H1 (cell line): ENCODE data around the gene ATG4D. TPM values are rescaled to one million over a fixed set of nuclear protein-coding genes. Genes with fewer than 3 reads are reported as not detected.

Experiments
- CTCF ChIA-PET: fragments of 300-600 bp; sonication (Branson Sonifier 250); formaldehyde crosslinking; loops from one replicate; lab custom pipeline; 2021; ENCODE audit not compliant: partially characterized antibody; lab: Charles Lee
- POLR2A ChIA-PET: fragments of 300-600 bp; sonication (Branson Sonifier 250); formaldehyde crosslinking; loops from one replicate; lab custom pipeline; 2021; ENCODE audit warnings: inconsistent platforms; ENCODE audit not compliant: partially characterized antibody; lab: Charles Lee
- DNase-seq, 2 experiments: peaks; one replicate each; pipeline versions ENCODE4 v3.0.0 to v3.0.0-alpha.2; 2010 to 2022; ENCODE audit warnings: low spot score in 2 of 2, low read depth in 1 of 2, mixed read lengths in 1 of 2
- FAIRE-seq: peaks from 2 replicates; lab custom pipeline; 2011; peaks lifted over from hg19 to GRCh38; lab: Jason Lieb, UNC
- H2AFZ ChIP-seq: 2 replicates; pipeline ENCODE4 v1.8.1; 2012; ENCODE audit warnings: low read length, inconsistent platforms
- H2AK5ac ChIP-seq: 2 replicates; pipeline ENCODE4 v1.6.1; 2013; ENCODE audit warnings: low read depth, low read length
- H2BK120ac ChIP-seq: replicated peaks from 2 replicates; pipeline ENCODE3; 2013; ENCODE audit warnings: low read depth, low read length, inconsistent platforms
- H2BK12ac ChIP-seq: 2 replicates; pipeline ENCODE4 v1.6.1; 2013; ENCODE audit warnings: low read depth, low read length
- H2BK15ac ChIP-seq: 2 replicates; pipeline ENCODE4 v1.6.1; 2013; ENCODE audit warnings: low read length
- H2BK20ac ChIP-seq: 2 replicates; pipeline ENCODE4 v1.6.1; 2013; ENCODE audit warnings: low read length
- H2BK5ac ChIP-seq: 2 replicates; pipeline ENCODE4 v1.6.1; 2013; ENCODE audit warnings: low read depth, low read length
- H3K14ac ChIP-seq: 2 replicates; pipeline ENCODE4 v1.6.1; 2013; ENCODE audit warnings: inconsistent platforms; ENCODE audit not compliant: insufficient read length
- H3K18ac ChIP-seq: 2 replicates; pipeline ENCODE4 v1.6.1; 2013; ENCODE audit warnings: low read length; ENCODE audit errors: extremely low read depth
- H3K23ac ChIP-seq: 2 replicates; pipeline ENCODE4 v1.6.1; 2013; ENCODE audit warnings: inconsistent platforms; ENCODE audit not compliant: insufficient read length
- H3K23me2 ChIP-seq: 2 replicates; pipeline ENCODE4 v1.6.1; 2013; ENCODE audit warnings: low read depth, low read length
- H3K27ac ChIP-seq: 2 replicates; pipeline ENCODE4 v1.6.1; 2011; ENCODE audit warnings: low read depth, low read length, inconsistent platforms
- H3K27me3 ChIP-seq, 4 experiments: replicated peaks in 1 of 4; 1 replicate in 1 of 4; 2 replicates in 3 of 4; pipeline versions ENCODE4 v1.6.1 to v1.8.1; 2011 to 2013; ENCODE audit warnings: low read length in 3 of 4, mild to moderate bottlenecking in 3 of 4, inconsistent platforms in 2 of 4, mixed read lengths in 2 of 4, moderate library complexity in 1 of 4; ENCODE audit not compliant: control insufficient read depth in 3 of 4, insufficient read depth in 3 of 4; ENCODE audit errors: extremely low read depth in 1 of 4
- H3K36me3 ChIP-seq, 4 experiments: 2 replicates each; pipeline versions ENCODE4 v1.6.1 to v1.8.1; 2011 to 2013; ENCODE audit warnings: mild to moderate bottlenecking in 4 of 4, low read length in 3 of 4, moderate library complexity in 2 of 4, control low read depth in 1 of 4, inconsistent platforms in 1 of 4; ENCODE audit not compliant: insufficient read depth in 4 of 4, control insufficient read depth in 2 of 4
- H3K4ac ChIP-seq: replicated peaks from 2 replicates; pipeline ENCODE3; 2013; ENCODE audit warnings: low read length, low read depth, mixed read lengths, inconsistent platforms; ENCODE audit not compliant: insufficient read length
- H3K4me1 ChIP-seq, 4 experiments: replicated peaks in 1 of 4; 1 replicate in 1 of 4; 2 replicates in 3 of 4; pipeline versions ENCODE4 v1.6.1 to v1.8.1; 2011 to 2013; ENCODE audit warnings: low read length in 3 of 4, inconsistent platforms in 2 of 4, mixed read lengths in 1 of 4; ENCODE audit not compliant: insufficient read depth in 4 of 4, control insufficient read depth in 3 of 4
- H3K4me2 ChIP-seq, 2 experiments: 2 replicates each; pipeline versions ENCODE4 v1.6.1 to v1.8.1; 2011 to 2013; ENCODE audit warnings: low read depth in 2 of 2, low read length in 2 of 2, control low read depth in 1 of 2, inconsistent platforms in 1 of 2, mild to moderate bottlenecking in 1 of 2; ENCODE audit not compliant: insufficient read depth in 1 of 2
- H3K4me3 ChIP-seq, 4 experiments: fragments of 200-600, 300-600 bp in 1 of 4; sonication (generic), shearing (Covaris generic), sonication (Bioruptor Twin) in 1 of 4; 2 replicates each; pipeline versions ENCODE4 v1.5.1 to v1.8.1; 2011 to 2016; ENCODE audit warnings: low read length in 4 of 4, low read depth in 3 of 4, control low read depth in 2 of 4, inconsistent platforms in 2 of 4, mild to moderate bottlenecking in 2 of 4, mixed read lengths in 1 of 4, moderate library complexity in 1 of 4; ENCODE audit not compliant: insufficient read depth in 2 of 4; ENCODE audit errors: extremely low read depth in 1 of 4
- H3K56ac ChIP-seq: replicated peaks from 2 replicates; pipeline ENCODE3; 2013; ENCODE audit warnings: low read depth, mild to moderate bottlenecking, mixed read lengths, low read length, inconsistent platforms; ENCODE audit not compliant: insufficient read length
- H3K79me1 ChIP-seq: 2 replicates; pipeline ENCODE4 v1.6.1; 2013; ENCODE audit warnings: low read depth, low read length, control low read depth
- H3K79me2 ChIP-seq, 2 experiments: 2 replicates each; pipeline versions ENCODE4 v1.6.1 to v1.8.1; 2012 to 2013; ENCODE audit warnings: low read length in 2 of 2, mild to moderate bottlenecking in 2 of 2, inconsistent platforms in 1 of 2; ENCODE audit not compliant: insufficient read depth in 2 of 2, control insufficient read depth in 1 of 2
- H3K9ac ChIP-seq, 4 experiments: replicated peaks in 1 of 4; 1 replicate in 1 of 4; 2 replicates in 3 of 4; pipeline versions ENCODE4 v1.6.1 to v1.8.1; 2011 to 2013; ENCODE audit warnings: low read depth in 3 of 4, low read length in 3 of 4, control low read depth in 2 of 4, mild to moderate bottlenecking in 2 of 4, moderate library complexity in 2 of 4, inconsistent platforms in 1 of 4; ENCODE audit errors: extremely low read depth in 1 of 4
- H3K9me3 ChIP-seq, 2 experiments: 2 replicates each; pipeline versions ENCODE4 v1.6.1 to v1.8.1; 2012 to 2013; ENCODE audit warnings: mild to moderate bottlenecking in 2 of 2, moderate library complexity in 2 of 2, control low read depth in 1 of 2, inconsistent platforms in 1 of 2, low read depth in 1 of 2, low read length in 1 of 2, mixed read lengths in 1 of 2; ENCODE audit not compliant: insufficient read depth in 2 of 2
- H4K20me1 ChIP-seq, 2 experiments: replicated peaks in 1 of 2; 2 replicates each; pipeline versions ENCODE3 to v1.8.1; 2011 to 2013; ENCODE audit warnings: inconsistent platforms in 2 of 2, low read length in 2 of 2, mild to moderate bottlenecking in 1 of 2; ENCODE audit not compliant: insufficient read depth in 2 of 2, control insufficient read depth in 1 of 2
- H4K5ac ChIP-seq: 2 replicates; pipeline ENCODE4 v1.6.1; 2013; ENCODE audit warnings: low read length, low read depth, mixed read lengths, inconsistent platforms; ENCODE audit not compliant: insufficient read length
- H4K8ac ChIP-seq: 2 replicates; pipeline ENCODE4 v1.8.0; 2013; ENCODE audit warnings: mild to moderate bottlenecking, moderate library complexity, low read length, inconsistent platforms; ENCODE audit not compliant: insufficient read depth; ENCODE audit errors: extremely low read depth
- H4K91ac ChIP-seq: replicated peaks from 2 replicates; pipeline ENCODE3; 2013; ENCODE audit warnings: low read length, mixed read lengths, inconsistent platforms; ENCODE audit not compliant: insufficient read length
- ATF2 ChIP-seq: IDR thresholded peaks from 2 replicates; pipeline ENCODE4 v1.6.1; 2012; ENCODE audit warnings: low read length, inconsistent platforms
- E2F6 ChIP-seq: IDR thresholded peaks from 2 replicates; pipeline ENCODE4 v1.6.1; 2012; ENCODE audit warnings: inconsistent platforms
- EP300 ChIP-seq, 2 experiments: IDR thresholded peaks; 1 replicate in 1 of 2; 2 replicates in 1 of 2; pipeline ENCODE4 v1.6.1; 2011 to 2012; ENCODE audit warnings: low read depth in 2 of 2, low read length in 2 of 2, mild to moderate bottlenecking in 2 of 2, borderline replicate concordance in 1 of 2, inconsistent platforms in 1 of 2, moderate library complexity in 1 of 2
- HDAC6 ChIP-seq: IDR thresholded peaks from one replicate; pipeline ENCODE4 v1.7.1; 2012; ENCODE audit warnings: low read depth, mild to moderate bottlenecking, inconsistent platforms, low read length, moderate library complexity
- KDM4A ChIP-seq: IDR thresholded peaks from one replicate; pipeline ENCODE4 v1.7.1; 2012; ENCODE audit warnings: low read depth, mild to moderate bottlenecking, moderate library complexity, low read length, inconsistent platforms; ENCODE audit not compliant: severe bottlenecking
- RAD21 ChIP-seq, 2 experiments: IDR thresholded peaks in 1 of 2; conservative IDR thresholded peaks in 1 of 2; 2 replicates each; pipeline ENCODE4 v1.6.1; 2011; ENCODE audit warnings: low read depth in 2 of 2, low read length in 2 of 2, improper control_type of control experiment in 1 of 2, inconsistent platforms in 1 of 2, mild to moderate bottlenecking in 1 of 2, moderate library complexity in 1 of 2
- SIX5 ChIP-seq: IDR thresholded peaks from 2 replicates; pipeline ENCODE4 v1.6.1; 2011; ENCODE audit warnings: mild to moderate bottlenecking, low read depth, low read length
- SP4 ChIP-seq: IDR thresholded peaks from 2 replicates; pipeline ENCODE4 v1.6.1; 2012; ENCODE audit warnings: low read length, inconsistent platforms
- WGBS, 2 experiments: shearing (Covaris generic) in 1 of 2; methylation state at CpG; one replicate each; pipeline versions ENCODE4 v1.1.6 to v1.1.7; 2013 to 2015; ENCODE audit warnings: low lambda C conversion rate in 2 of 2, mixed read lengths in 2 of 2, inconsistent platforms in 1 of 2, low coverage in 1 of 2, missing lambda C conversion rate in 1 of 2; ENCODE audit not compliant: insufficient replicate concordance in 2 of 2, insufficient coverage in 1 of 2, insufficient read length in 1 of 2; ENCODE audit errors: extremely low coverage in 1 of 2, missing lambda C conversion rate in 1 of 2; 5-methylcytosine and 5-hydroxymethylcytosine counted together
- polyA plus RNA-seq, 7 experiments: library from polyadenylated mRNA; depleted of rRNA in 3 of 7; stranded (reverse) in 5 of 7; unstranded in 2 of 7; fragments of >200 nt in 5 of 7; fragments of 200-250 nt in 2 of 7; gene quantifications; 1 replicate in 5 of 7; 2 replicates in 1 of 7; 4 replicates in 1 of 7; pipeline versions ENCODE4 v1.2.1 to v1.2.3, GENCODE V29; 2011 to 2013; ENCODE audit warnings: missing spikeins in 2 of 7, mixed read lengths in 2 of 7
- total RNA-seq: library from RNA; stranded (reverse); fragmentation: NEBNext Ultra II Directional; extraction: Animal tissue kit (Norgen Biotek cat#: 25700); gene quantifications from 2 replicates; pipeline ENCODE4 v1.2.1, GENCODE V29; 2021

ATG4D gene
- total and polyA plus RNA-seq, 2 of the 8 experiments (the other 6 are each of a cell fraction or from before 2014, with no cell fraction given): 39.6 to 43.7 TPM

- H2BK12ac ChIP-seq: 0 out of 2 replicates have a peak overlapping the region, but pooled peaks have one; percentile 6
- no peak overlapping the region for H4K5ac ChIP-seq
- peak overlapping the region; percentile 40; the same call in 1 of the 2 replicates for H2BK15ac ChIP-seq
- H3K4ac ChIP-seq: no peak overlapping the region
- no peak overlapping the region for H3K23ac ChIP-seq
- H3K79me2 ChIP-seq: peaks cover 0 to 10% of the 10 kb centered on the region in 2 experiments; a peak in 2 of 4 replicates
- peaks cover 18% of the 10 kb centered on the region for H3K23me2 ChIP-seq
- no peak overlapping the region for H2AFZ ChIP-seq
- ChIA-PET CTCF (interaction anchor here (0.7 to 2.5 kb wide), 10 partner anchors 8 to 137 kb away, joined by 3 to 11 read pairs (median 4); no protein-coding TSS in a partner anchor), POLR2A (interaction anchor here (0.6 to 3.0 kb wide), 14 partner anchors 10 to 135 kb away, joined by 3 to 14 read pairs (median 4); partner anchors contain the start of gene QTRT1)
- no peak overlapping the region for H2BK5ac ChIP-seq
- no peak for FAIRE-seq
- no peak overlapping the region for H2BK20ac ChIP-seq
- peak overlapping the region in 1 of 4 experiments; percentile 82; a peak in 1 of 8 replicates for H3K4me3 ChIP-seq
- no peak overlapping the region for H3K56ac ChIP-seq
- no peaks in the 10 kb centered on the region for H3K9me3 ChIP-seq
- peak overlapping the region in 1 of 2 experiments; percentile 80; a peak in 1 of 4 replicates for H3K4me2 ChIP-seq
- no peak overlapping the region for H4K8ac ChIP-seq
- no peak overlapping the region for H3K18ac ChIP-seq
- H3K79me1 ChIP-seq: peaks cover 4% of the 10 kb centered on the region; the same call in 1 of the 2 replicates
- H3K4me1 ChIP-seq: peaks cover 0 to 19% (median 9%) of the 10 kb centered on the region in 4 experiments; a peak in 6 of 7 replicates
- H3K9ac ChIP-seq: no peak overlapping the region
- no peak overlapping the region for H3K14ac ChIP-seq
- 86% methylated on average over 19 of the region's 19 CpGs; no CpG with 5 or more reads in 1 of the 2 experiments for WGBS, 2 experiments
- H2AK5ac ChIP-seq: peak overlapping the region; percentile 26; the same call in 1 of the 2 replicates
- H3K36me3 ChIP-seq: peaks cover 0 to 12% (median 2%) of the 10 kb centered on the region in 4 experiments; a peak in 3 of 8 replicates
- no peak for DNase-seq
- no peak overlapping the region for H3K27ac ChIP-seq
- H2BK120ac ChIP-seq: no peak overlapping the region
- peaks cover 0 to 10% (median 7%) of the 10 kb centered on the region in 4 experiments; a peak in 4 of 7 replicates for H3K27me3 ChIP-seq
- H4K20me1 ChIP-seq: peaks cover 0 to 4% of the 10 kb centered on the region in 2 experiments
- H4K91ac ChIP-seq: no peak overlapping the region
- TF ChIP-seq SIX5 (no peak), RAD21 (IDR thresholded peaks at IDR 0.05 in 1 of 2, conservative IDR thresholded peaks at IDR 0.05 in 1 of 2; ENCODE audit: low read depth in 2 of 2, low read length in 2 of 2) (no peak), EP300 (IDR thresholded peaks at IDR 0.05; ENCODE audit: borderline replicate concordance in 1 of 2, low read depth in 2 of 2, low read length in 2 of 2) (no peak), E2F6 (no peak), KDM4A (no peak), ATF2 (no peak), HDAC6 (no peak), SP4 (no peak)
These were observed 23.1 kb downstream of the ATG4D start for GRCh38 chr19:10566658-10567410.
